ENCODE measurements around the gene CIZ1.

DNA sequence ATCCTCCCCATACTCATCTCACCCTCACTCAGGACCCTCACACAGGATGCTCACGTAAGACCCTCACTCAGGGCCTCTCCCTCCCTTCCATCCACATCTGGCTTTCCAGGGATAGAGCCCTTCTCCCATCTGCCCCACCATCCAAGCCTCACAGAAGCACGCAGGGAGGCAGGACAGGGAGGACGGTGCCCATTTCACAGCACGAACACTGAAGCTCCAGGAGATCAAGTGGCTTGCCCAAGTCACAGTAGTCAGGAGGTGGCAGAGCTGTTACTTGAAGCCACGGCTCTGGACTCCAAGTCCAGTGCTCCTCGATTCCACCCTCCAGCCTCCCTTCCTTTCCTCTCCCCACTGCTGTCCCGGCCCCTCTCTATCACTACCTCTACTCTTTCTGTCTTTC is 33.5 kb upstream of the CIZ1 start:
- TF ChIP-seq NRF1 (conservative IDR thresholded peaks at IDR 0.05; ENCODE audit: low read depth, low read length) (no peak), RAD21 (IDR thresholded peaks at IDR 0.05; ENCODE audit: insufficient read depth, low read depth, low read length) (no peak)
